GM19324 (cell line): ENCODE results near the gene CYP21A2.
"Not testable (repeated sequence)": the region's sequence is repeated elsewhere in the genome, so short reads cannot be mapped to it uniquely, and the experiment has no call there.

Experiments
- ATAC-seq: cut with Tn5 transposase; IDR thresholded peaks from one replicate; pipeline ENCODE4 v1.9.1; 2021; ENCODE audit warnings: mild to moderate bottlenecking, moderate library complexity; ENCODE audit not compliant: unreplicated experiment, low FRiP score

Gene CYP21A2

GRCh38 chr6:32028631-32029030 lies 9.6 kb upstream of the CYP21A2 start:
- not testable (repeated sequence) for ATAC-seq

GRCh38 chr6:32029553-32029952 lies 8.7 kb upstream of the CYP21A2 start:
- ATAC-seq: not testable (repeated sequence)

- ATAC-seq: not testable (repeated sequence)
Observed at GRCh38 chr6:32035283-32036013, 2.8 kb upstream of the CYP21A2 start.

GRCh38 chr6:32037136-32037535 lies 1.1 kb upstream of the CYP21A2 start:
- not testable (repeated sequence) for ATAC-seq

GRCh38 chr6:32038878-32039277 lies 663 bp downstream of the CYP21A2 start:
- ATAC-seq: not testable (repeated sequence)

GRCh38 chr6:32039321-32040274 lies 1.4 kb downstream of the CYP21A2 start:
- ATAC-seq: not testable (repeated sequence)

- ATAC-seq: not testable (repeated sequence)
Observed at GRCh38 chr6:32040299-32041049, 2.3 kb downstream of the CYP21A2 start.

- not testable (repeated sequence) for ATAC-seq
Observed at GRCh38 chr6:32041050-32041321, 2.8 kb downstream of the CYP21A2 start.

- not testable (repeated sequence) for ATAC-seq
Observed at GRCh38 chr6:32041385-32041784, 3.2 kb downstream of the CYP21A2 start.

- not testable (repeated sequence) for ATAC-seq
Observed at GRCh38 chr6:32042276-32042675, 4.1 kb downstream of the CYP21A2 start.

GRCh38 chr6:32043589-32044380 lies 5.6 kb downstream of the CYP21A2 start:
- ATAC-seq: not testable (repeated sequence)

GRCh38 chr6:32044916-32045315 lies 6.7 kb downstream of the CYP21A2 start:
- not testable (repeated sequence) for ATAC-seq

GRCh38 chr6:32045811-32046449 lies 7.7 kb downstream of the CYP21A2 start:
- no peak for ATAC-seq

GRCh38 chr6:32046450-32047083 lies 8.4 kb downstream of the CYP21A2 start:
- no peak for ATAC-seq

GRCh38 chr6:32047084-32047478 lies 8.9 kb downstream of the CYP21A2 start:
- no peak for ATAC-seq

- no peak for ATAC-seq
Observed at GRCh38 chr6:32047539-32047854, 9.3 kb downstream of the CYP21A2 start.

GRCh38 chr6:32047855-32048766 lies 9.9 kb downstream of the CYP21A2 start:
- ATAC-seq: no peak

- not testable (repeated sequence) for ATAC-seq
Observed at GRCh38 chr6:32049149-32049548, 10.9 kb downstream of the CYP21A2 start.
